Measurements from ENCODE around the gene SMIM27. TPM values are rescaled to one million over a fixed set of nuclear protein-coding genes. Genes with fewer than 3 reads are reported as not detected.

Gene SMIM27
- total RNA-seq, 1 experiment from 2014 or later = 15.7 TPM

- H3K4me3 Mint-ChIP-seq = no peak overlapping the region
- H3K4me2 ChIP-seq (ENCODE audit: insufficient read depth, insufficient read length, low read length) = no peak overlapping the region
- WGBS (ENCODE audit: extremely low coverage, insufficient read length, low lambda C conversion rate) = no CpG with 5 or more reads among the region's 4 CpGs
Observed at GRCh38 chr9:32502464-32502863, 49.7 kb upstream of the SMIM27 start.

More at GRCh38 chr9:32502464-32502863, 49.7 kb upstream of the SMIM27 start:
- no peak overlapping the region for H3K27ac ChIP-seq (ENCODE audit: insufficient read length, low read depth, low read length)
- no peak overlapping the region for H3K23ac ChIP-seq (ENCODE audit: insufficient read length, low read depth, low read length)
- H2BK5ac ChIP-seq (ENCODE audit: insufficient read length, low read length) = no peak overlapping the region
- H4K8ac ChIP-seq (replicated peaks; ENCODE audit: insufficient read length, low read depth, low read length) = no peak overlapping the region
- no peak overlapping the region for H2BK20ac ChIP-seq (ENCODE audit: low read depth, low read length, poor library complexity, severe bottlenecking)
- no peak overlapping the region for H3K56ac ChIP-seq (ENCODE audit: insufficient read length, low read depth, low read length)
- H3K9ac ChIP-seq (ENCODE audit: extremely low read depth, insufficient read length, low read length) = no peak overlapping the region
- H2BK12ac ChIP-seq (ENCODE audit: insufficient read length, low read depth, low read length) = no peak overlapping the region
- H2BK15ac ChIP-seq (ENCODE audit: low read depth, low read length) = no peak overlapping the region
- H3K4me1 ChIP-seq (ENCODE audit: insufficient read depth, low read length) = no peaks in the 10 kb centered on the region
- H3K23me2 ChIP-seq (ENCODE audit: insufficient read length, low read depth, low read length, poor library complexity, severe bottlenecking) = no peaks in the 10 kb centered on the region
- no peak for DNase-seq
- Mint-ChIP-seq H3K27ac (peak overlapping the region in 2 of 3 experiments; percentile 54 to 80; a peak in 2 of 7 replicates), H3K27me3 (ENCODE audit: low read depth) (no peaks in the 10 kb centered on the region), H3K4me1 (peaks cover 11 to 13% of the 10 kb centered on the region in 2 experiments; a peak in 3 of 4 replicates), H3K36me3 (ENCODE audit: insufficient read depth in 1 of 3, low read depth in 3 of 3) (peaks cover 9 to 18% (median 15%) of the 10 kb centered on the region in 3 experiments), H3K9me3 (peaks cover 0 to 3% of the 10 kb centered on the region in 2 experiments; a peak in 3 of 5 replicates)
- H3K79me1 ChIP-seq (ENCODE audit: insufficient read depth, low read depth, low read length, poor library complexity, severe bottlenecking) = no peaks in the 10 kb centered on the region
- H4K5ac ChIP-seq (ENCODE audit: insufficient read length, low read depth, low read length) = no peak overlapping the region
- no peak overlapping the region for H3T11ph ChIP-seq (ENCODE audit: low read length)
- no peak overlapping the region for H2AFZ ChIP-seq (ENCODE audit: low read length)
- no peak overlapping the region for H3K18ac ChIP-seq (ENCODE audit: insufficient read length, low read depth, low read length)
- no peaks in the 10 kb centered on the region for H3K27me3 ChIP-seq (ENCODE audit: insufficient read depth, low read length)
- H2BK120ac ChIP-seq (ENCODE audit: low read depth, low read length, poor library complexity, severe bottlenecking) = no peak overlapping the region
- H2AK5ac ChIP-seq (ENCODE audit: insufficient read length, low read length) = no peak overlapping the region
- H4K91ac ChIP-seq (ENCODE audit: insufficient read length, low read depth, low read length) = no peak overlapping the region
- no peak overlapping the region for H3K14ac ChIP-seq (ENCODE audit: insufficient read depth, low read length)
- no peaks in the 10 kb centered on the region for H3K79me2 ChIP-seq (ENCODE audit: insufficient read depth, low read length)
- no peaks in the 10 kb centered on the region for H3K9me3 ChIP-seq (ENCODE audit: control insufficient read depth, low read depth, low read length)
- no peaks in the 10 kb centered on the region for H4K20me1 ChIP-seq (ENCODE audit: control insufficient read depth, insufficient read depth, insufficient read length)
- TF ChIP-seq, protein P1, sequence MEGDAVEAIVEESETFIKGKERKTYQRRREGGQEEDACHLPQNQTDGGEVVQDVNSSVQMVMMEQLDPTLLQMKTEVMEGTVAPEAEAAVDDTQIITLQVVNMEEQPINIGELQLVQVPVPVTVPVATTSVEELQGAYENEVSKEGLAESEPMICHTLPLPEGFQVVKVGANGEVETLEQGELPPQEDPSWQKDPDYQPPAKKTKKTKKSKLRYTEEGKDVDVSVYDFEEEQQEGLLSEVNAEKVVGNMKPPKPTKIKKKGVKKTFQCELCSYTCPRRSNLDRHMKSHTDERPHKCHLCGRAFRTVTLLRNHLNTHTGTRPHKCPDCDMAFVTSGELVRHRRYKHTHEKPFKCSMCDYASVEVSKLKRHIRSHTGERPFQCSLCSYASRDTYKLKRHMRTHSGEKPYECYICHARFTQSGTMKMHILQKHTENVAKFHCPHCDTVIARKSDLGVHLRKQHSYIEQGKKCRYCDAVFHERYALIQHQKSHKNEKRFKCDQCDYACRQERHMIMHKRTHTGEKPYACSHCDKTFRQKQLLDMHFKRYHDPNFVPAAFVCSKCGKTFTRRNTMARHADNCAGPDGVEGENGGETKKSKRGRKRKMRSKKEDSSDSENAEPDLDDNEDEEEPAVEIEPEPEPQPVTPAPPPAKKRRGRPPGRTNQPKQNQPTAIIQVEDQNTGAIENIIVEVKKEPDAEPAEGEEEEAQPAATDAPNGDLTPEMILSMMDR (conservative IDR thresholded peaks at IDR 0.05) = no peak
- H3K4ac ChIP-seq (ENCODE audit: low read depth, low read length) = no peak overlapping the region
